ENCODE results near the gene SUSD1.
"Not testable (repeated sequence)": the region's sequence is repeated elsewhere in the genome, so short reads cannot be mapped to it uniquely, and the experiment has no call there.

The SUSD1 gene

DNA sequence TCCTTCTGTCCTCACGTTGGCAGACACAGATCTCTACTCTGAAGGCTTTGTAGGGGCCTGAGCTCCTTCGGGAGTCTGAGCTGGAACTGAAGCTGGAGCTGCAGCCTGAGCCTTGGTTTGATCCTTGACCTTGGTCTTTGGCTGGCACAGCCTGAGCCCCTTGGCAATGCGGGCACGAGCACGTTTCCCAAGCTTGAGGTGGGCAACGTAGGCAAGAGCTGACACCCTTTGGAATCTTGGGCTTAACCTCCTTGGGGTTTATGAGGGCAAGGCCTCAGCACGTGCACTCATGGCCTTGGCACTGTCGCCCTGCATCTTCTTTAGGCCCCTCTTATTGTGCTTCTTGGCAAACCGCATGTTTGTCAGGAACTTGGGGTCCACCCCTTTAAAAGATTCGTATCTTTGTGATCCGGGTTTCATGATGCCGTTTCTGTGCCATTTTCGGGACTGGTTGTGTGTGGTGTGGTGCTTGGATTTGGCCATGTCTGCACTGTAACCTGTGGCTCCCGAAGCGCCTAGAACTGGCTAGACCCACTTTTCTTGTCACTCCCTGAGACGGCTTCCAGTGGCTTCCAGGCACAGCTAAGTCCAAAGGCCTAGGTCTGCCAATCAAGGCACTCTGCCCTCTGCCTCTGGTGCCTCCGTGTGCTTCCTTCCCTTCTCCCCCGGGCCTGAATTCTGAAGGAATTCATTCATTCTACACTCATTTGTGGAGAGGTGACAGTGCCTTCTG lies 1.4 kb downstream of the SUSD1 start:
- DNase-seq: no peak

DNA sequence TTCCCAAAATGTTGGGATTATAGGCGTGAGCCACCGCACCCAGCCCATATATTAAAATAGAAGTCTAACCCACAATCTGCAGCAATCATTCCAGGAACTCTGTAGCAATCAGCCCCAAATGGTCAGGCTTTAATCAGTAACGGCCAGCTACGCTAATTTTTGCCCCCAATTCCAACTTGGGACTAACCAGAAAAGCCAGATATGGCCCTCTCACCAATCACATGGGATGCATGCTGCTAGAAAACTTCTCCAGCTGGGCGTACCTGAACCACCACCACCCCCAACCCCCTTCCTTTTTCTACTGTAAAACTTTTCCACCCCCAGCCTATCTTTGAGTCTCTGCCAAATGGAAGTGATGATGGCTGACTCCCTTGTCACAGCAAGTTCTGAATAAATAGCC lies 4.1 kb downstream of the SUSD1 start:
- DNase-seq: no peak

DNA sequence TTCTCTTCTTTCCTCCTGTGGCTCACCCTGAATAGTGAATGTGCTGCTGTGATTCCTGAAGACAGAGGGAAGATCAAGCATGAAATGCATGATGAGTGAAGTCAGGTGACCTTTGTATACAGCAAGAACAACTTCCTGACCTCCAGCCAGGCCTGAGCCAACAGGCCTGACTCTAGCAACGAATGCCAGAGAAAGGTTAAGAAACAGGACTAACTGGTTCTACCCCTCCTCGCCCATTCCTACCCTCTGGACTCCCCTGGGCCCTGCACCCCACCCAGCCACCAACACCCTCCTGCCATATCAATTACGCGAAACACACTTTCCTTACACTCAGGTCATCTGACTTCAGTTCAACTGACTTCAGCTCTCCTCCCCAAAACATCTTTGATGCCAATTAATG lies 4.9 kb downstream of the SUSD1 start:
- no peak for DNase-seq

DNA sequence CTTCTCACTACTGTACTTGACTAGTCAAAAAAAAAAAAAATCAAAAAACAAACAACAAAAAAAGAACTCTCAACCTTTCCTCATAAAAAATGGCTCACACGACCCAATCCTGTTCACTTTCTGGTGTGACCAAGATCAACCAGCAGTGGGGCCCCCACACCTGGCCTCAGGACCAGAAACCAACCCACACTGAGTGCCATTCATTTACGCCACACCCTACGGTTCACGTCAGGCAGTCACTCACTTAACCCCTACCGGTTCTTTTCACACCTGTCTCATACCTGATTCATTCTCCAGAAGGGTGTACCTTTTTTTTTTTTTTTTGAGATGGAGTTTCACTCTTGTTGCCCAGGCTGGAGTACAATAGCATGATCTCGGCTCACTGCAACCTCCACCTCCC lies 5.7 kb downstream of the SUSD1 start:
- DNase-seq: no peak

DNA sequence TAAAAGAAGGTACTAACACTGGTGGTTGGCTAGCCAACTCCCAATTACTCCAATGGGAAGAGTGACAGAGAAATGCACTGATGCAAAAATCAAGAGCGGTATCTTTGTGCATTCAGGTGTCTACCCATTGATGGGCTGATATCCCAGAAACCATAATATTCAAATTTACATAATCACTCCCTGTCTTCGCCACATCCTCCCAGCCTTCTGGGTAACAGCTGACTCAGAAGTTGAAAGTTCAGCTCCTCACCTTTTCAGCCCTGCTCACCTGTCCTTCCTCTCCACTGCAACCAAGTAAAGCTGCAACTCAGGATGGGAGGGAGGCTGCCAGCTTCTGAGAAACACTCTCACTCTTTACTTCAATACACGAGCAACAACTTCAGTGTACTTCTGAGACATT lies 6.9 kb downstream of the SUSD1 start:
- no peak for DNase-seq

DNA sequence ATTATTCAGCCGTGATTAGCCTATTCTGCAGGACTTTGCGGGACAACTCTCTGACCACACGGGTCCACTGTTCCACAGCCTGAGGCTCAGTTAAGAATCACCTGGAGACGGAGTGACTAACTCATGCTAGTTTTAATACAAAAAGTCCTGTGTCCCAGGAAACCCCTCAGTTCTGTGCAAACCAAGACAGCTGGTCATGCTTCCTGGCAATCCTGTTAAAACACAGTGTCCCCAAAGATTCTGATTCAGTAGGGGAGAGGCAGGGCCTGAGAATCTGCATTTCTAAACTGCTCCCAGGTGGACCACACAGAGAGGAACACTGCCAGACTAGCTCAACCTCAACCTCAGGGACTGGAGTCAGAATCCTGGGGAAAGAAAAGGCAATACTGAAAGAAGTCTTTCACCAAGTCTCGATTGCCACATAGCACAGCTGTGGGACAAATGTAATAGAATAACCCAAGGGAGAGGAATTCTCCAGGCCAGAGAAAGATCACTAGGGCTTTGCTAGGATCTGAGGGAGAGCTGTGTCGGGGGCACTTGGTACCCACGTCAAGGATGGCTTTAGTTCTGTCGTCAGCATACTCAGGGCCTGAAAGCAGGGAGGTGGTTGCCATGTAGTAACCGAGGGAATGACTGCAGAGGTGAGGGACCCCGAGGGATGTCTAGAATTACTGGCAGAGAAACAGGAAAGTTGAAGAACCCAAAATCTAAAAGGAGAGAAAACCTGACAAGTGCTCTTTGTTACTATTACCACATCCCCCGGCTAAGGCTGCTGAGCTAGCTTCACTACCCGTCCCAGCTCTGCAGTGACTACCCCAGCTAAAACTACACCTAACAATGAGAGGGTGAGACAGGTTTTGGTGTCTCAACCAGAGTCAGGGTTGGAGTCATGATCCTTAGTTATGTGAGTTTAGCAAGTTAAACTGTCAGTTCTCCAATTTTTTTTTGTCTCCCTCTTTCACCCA lies 8.6 kb downstream of the SUSD1 start:
- DNase-seq: peak in 1 of 14 donors; percentile 43

DNA sequence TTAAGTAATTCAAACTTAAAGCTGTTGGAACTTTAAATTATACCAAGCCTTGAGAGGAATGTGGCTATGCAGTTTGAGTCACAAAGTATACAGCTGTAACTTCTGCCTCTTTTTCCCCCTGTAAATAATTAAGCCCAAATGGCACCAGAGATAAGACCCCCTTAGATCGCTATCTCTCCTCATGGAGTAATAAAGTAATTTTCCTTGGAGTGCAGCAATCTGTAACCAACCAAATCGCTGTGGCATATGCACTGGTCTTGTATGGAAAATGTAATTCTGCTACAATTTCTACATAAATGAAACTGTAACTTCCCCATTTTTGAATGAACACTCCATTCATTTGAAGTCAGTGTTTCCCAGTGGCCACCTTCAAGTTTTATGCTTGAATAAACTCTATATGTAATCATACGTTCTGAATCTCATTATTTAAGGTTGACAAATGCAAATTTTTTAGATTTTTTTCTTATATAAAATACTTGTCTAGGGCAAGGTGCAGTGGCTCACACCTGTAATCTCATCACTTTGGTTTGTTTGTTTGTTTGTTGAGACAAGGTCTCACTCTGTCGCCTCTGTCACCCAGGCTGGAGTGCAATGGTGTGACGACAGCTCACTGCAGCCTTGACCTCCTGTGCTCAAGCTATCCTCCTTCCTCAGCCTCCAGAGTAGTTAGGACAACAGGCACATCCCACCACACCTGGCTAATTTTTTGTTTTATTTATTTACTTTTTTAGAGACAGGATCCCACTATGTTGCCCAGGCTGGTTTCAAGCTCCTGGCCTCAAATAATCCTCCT lies 12.3 kb downstream of the SUSD1 start:
- no peak for DNase-seq

DNA sequence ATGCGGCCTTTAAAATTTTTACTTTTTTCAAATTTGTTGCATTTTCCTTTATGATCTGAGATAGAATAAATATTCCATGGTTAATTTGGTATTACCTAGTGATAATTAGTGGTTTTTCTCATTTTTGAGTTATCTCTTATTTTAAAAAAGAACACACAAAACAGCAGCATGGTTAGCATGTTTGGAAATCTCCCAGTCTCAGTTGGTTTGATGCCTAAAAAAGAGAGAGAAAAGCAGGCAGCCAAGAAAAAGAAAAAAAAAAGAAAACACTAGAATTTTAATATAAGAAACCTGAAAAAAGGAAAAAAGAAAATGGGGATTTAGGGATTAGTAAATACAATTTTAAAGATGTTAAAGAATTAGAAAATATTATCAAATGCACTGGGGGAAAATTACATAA lies 15.3 kb downstream of the SUSD1 start:
- DNase-seq: no peak

DNA sequence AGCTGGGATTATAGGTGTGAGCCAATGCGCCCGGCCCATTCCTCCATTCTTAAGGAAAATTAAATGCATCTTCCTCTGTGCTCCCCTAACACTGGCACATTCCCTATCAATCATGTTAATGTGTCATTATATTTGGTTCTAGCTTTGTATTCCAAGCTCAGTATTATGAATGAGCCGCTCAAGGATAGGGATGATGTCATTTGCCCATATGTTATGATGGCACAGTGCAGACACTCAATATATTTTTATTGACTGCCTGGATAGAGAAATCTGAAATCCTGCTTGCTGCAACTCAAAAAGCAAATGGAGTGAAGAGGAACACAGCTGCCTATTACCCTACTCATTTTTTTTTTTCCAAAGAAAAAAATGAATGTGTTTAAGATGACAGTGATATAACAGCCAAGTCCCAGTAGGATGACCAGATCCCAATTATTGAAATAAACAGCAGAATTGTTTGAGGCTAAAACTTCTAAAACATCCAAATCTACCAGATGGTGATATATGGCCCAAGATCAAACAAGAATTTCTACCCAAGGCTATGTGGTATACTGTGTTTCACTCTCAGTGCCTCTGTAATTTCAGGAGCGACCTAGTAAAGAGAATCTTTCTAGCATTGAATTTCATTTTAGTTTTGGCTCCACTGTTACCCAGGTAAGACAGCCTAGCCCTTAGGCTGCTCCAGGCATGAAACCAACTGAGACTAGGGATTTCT lies 16.3 kb downstream of the SUSD1 start:
- DNase-seq: peak in 1 of 14 donors; percentile 25

DNA sequence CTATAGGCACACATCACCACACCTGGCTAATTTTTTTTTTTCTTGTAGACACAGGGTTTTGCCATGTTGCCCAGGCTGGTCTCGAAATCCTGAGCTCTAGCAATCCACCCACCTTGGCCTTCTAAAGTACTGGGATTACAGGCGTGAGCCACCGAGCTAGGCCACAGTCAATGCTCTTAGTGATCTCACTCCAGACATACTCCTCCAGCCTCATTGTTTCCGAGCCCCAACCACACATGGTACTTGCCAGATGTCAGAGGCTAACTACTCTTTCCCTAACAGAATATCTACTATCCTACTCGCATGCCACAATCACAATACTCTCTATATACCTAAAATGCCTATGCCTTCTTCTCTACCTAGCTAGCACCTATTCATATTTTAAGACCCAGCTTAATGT lies 17.1 kb downstream of the SUSD1 start:
- DNase-seq: no peak

DNA sequence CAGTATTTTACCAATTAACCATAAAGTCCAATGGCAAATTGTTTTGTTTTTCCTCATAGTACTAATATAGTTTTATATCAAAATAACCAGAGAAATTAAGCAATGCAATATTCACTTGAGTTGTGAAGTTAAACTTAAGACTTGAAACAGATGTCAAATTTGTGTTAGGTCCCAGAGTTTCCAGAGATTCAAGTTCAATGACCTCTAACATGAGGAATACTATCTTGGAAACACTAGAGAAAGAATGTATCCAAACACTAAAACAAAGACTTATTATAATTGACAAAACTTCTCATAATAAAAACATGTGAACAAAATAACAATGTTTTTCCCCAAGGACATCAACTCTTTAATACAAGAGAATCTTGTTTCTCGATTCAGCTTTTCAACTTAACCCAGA lies 18.0 kb downstream of the SUSD1 start:
- no peak for DNase-seq

DNA sequence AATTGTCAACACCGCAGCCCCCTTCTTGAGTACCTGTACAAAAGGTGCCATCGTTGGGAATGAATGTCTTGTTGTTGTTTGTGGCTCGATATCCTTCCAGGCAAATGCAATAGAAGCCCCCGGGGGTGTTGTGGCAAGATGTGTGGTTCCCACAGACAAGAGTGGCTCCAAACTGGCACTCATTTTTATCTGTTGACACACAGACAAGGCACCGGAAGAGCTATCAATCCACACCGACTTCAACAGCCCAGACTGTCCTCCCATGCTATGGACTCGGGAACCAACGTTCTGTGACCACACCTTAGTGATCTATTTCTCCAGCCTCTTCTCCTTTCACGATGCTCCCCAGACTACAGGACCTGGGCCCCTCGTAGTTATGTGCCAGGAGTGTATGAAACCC lies 25.9 kb downstream of the SUSD1 start:
- no peak for DNase-seq

DNA sequence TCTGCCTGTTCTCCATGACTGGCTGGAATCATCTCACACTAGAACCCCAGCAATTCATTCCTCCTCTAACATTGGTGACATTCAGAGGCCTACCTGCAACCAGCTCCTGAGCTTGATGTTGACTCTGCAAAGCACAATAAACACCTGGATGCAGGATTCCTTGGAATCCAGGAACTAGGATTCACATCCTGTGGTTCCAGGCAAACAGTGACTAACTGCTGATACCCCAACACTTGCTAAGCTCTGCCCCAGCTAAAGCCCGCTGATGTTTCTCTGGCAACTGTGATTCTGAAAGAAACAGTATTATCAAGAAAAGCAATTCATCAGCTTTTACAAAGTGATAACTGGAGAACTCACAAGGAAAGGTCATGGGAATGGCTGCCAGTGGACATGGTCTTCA lies 29.2 kb downstream of the SUSD1 start:
- no peak for DNase-seq

DNA sequence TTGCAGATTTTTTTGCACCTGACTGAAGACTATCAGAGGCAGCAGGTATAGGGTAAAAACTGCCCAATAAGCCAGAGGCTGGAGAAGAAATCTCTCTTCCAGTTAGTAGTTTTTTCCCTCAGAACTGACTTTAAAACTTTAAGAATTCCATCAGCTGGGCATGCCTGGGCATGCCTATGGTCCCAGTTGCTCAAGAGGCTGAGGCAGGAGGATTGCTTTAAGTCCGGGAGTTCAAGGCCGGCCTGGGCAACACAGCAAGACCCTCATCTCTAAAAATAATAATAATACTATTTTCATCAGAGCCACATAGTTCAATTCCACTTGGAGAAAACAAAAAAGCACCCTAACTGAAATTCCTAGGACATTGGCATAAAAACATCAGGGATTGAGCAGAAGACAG lies 30.3 kb downstream of the SUSD1 start:
- no peak for DNase-seq

DNA sequence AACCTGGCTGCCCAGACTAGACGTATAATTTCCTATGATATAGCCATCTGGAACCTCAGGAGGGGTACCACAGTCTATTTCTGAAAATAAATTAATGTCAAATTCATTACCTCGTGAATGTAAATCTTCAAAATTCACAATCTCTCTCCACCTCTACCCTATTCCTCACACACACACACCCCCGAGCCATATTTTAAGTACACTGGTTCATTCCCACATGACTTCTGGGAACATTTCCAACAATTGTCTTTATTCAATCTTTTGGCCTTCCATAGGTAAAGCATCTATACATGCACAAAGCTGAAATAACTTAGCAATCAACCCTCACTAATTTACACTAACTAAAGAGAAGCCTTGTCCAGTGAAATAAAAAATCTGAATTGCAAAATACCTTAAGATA lies 32.7 kb downstream of the SUSD1 start:
- DNase-seq: no peak

DNA sequence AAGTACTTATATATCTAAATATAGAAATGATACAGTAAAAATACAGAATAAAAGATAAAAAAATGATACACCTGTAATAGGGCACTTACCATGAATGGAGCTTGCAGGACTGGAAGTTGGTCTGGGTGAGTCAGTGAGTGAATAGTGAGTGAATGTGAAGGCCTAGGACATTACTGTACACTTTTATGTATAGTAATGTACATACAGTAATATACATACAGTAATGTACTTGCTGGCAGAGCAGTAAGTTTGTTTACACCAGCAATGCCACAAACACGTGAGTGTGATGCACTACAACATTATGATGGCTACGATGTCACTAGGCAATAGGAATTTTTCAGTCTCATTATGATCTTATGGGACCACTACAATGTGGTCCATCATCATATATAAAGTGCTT lies 34.2 kb downstream of the SUSD1 start:
- DNase-seq: no peak

DNA sequence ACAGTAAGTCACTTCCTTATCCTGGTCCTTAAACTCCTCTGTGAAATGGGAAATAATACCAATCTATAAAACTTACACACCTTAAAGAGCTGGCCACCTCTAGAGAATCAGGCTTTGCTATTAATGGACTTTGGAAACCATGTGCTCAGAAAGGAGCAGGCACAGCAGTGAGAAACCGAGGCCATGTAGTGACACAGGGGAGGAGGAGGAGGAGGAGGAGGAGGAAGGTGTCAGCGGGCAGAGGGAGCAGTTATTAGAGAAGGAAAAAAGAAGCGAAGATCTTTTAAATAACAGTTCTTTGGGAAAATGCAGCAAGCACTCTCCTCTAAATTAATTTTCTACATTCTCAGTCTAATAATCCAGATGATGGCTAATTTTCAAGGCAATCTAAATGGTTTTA lies 38.0 kb downstream of the SUSD1 start:
- no peak for DNase-seq

DNA sequence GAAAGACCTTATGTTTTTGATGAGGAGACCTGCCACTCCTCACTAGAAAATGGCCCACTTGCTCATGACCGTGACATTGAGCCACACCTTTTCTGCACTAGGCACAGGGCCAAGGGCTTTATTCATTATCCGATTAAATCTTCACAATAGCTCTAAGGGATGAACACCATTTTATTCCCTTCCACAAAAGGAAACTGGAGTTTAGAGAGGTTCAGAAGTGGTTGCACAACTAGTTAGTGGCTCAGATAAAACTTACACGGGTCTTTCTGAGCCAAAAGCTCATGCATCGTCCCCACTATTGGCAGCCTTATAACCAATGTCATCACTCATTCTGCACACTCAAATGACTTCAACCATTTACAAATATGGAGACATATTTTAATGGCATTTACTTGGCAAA lies 39.4 kb downstream of the SUSD1 start:
- DNase-seq: no peak

DNA sequence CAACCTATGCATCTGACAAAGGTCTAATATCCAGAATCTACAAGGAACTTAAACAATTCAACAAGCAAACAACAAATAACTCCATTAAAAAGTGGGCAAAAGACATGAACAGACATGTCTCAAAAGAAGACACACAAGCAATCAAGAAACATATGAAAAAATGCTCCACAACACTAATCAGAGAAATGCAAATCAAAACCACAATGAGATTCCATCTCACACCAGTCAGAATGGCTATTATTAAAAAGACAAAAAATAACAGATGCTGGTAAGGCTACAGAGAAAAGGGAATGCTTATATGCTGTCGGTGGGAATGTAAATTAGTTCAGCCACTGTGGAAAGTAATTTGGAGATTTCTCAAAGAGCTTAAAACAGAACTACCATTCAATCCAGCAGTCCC lies 41.3 kb downstream of the SUSD1 start:
- DNase-seq: not testable (repeated sequence)

DNA sequence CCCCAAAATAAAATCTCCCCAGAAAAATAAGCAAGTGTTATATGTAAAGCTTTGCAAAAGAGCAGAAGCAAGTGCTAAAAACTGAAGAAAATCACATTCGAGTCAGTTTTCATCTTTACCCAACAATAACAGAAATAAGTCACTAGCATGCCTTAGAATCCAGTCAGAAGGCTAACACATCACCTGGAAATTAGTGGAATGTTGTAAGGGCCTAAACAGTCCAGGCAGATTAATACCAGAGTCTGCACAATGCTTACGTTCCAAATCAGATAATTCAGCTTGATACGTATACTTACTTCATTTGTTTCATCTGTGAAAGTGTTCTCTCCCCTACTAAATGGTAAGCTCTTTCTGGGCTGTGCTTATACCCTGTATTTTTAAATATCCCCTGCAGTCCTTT lies 42.7 kb downstream of the SUSD1 start:
- DNase-seq: no peak

DNA sequence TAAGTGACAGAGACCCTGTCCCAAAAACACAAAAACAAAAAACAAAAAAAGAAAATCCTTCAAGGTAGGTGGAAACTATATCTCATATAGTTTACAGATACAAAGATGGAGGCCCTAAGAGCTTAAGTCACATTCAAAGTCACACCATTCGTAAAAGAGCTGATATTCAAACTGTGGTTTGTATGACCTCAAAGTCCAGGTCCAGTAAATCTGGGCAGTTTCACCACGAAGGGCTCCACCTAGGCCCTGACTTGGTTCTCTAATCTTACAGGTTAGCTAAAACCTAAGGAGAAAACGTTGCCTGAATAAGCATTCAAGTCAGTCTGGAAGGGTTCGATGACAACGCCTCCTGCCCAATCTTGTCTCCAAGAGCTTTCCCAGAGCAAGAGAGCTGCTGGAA lies 44.1 kb downstream of the SUSD1 start:
- DNase-seq: no peak

DNA sequence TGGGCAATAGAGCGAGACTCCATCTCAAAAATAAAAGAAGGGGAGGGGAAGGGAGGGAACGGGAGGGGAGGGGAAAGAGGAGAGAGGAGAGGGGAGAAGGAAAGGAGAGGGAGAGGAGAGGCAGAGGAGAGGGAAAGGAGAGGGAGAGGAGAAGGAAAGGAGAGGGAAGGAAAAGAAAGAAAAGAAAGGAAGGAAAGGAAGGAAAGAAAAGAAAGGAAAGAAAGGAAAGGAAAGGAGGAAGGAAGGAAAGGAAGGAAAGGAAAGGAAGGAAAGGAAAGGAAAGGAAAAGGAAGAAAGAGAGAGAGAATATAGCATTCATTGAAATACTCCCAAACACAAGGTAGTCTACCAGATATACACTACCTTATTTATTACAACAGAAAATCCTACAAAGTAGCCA lies 44.8 kb downstream of the SUSD1 start:
- DNase-seq: no peak
